NCI-H2081 (cell line): ENCODE data around the gene TMEM231.

ENCODE experiments used
- DNase-seq, 2 experiments: peaks; one replicate each; lab custom pipeline; 2025; lab: John Stamatoyannopoulos, UW

The TMEM231 gene

GRCh38 chr16:75488322-75488721 lies 67.7 kb downstream of the TMEM231 start:
- DNase-seq: no peak
